Transverse colon (tissue), 4 donors: ENCODE measurements around the gene MPZL3. TPM values are rescaled to one million over a fixed set of nuclear protein-coding genes. Genes with fewer than 3 reads are reported as not detected.

Source experiments
- DNase-seq: peaks from one replicate; pipeline ENCODE4 v3.0.0-alpha.2; 2019
- H3K27ac ChIP-seq, 4 donors: fragments of 200-600 bp; sonication (generic); 2 replicates each; pipeline ENCODE4 v1.5.1; 2016 to 2018; ENCODE audit warnings: inconsistent platforms in 4 of 4
- H3K27me3 ChIP-seq: fragments of 200-600 bp; sonication (generic); 2 replicates; pipeline ENCODE4 v1.5.1; 2017; ENCODE audit warnings: inconsistent platforms
- H3K36me3 ChIP-seq, 4 donors: fragments of 200-600 bp; sonication (generic); 2 replicates each; pipeline ENCODE4 v1.5.1; 2017 to 2019; ENCODE audit warnings: inconsistent platforms in 4 of 4
- H3K4me1 ChIP-seq, 4 donors: fragments of 200-600 bp; sonication (generic); 2 replicates each; pipeline ENCODE4 v1.5.1; 2017 to 2020; ENCODE audit warnings: inconsistent platforms in 4 of 4
- H3K4me3 ChIP-seq, 4 donors: fragments of 200-600 bp; sonication (generic); 1 replicate in 1 of 4; 2 replicates in 3 of 4; pipeline versions ENCODE4 v1.5.1 to v1.6.1; 2017 to 2019; ENCODE audit warnings: inconsistent platforms in 4 of 4
- H3K9me3 ChIP-seq, 2 donors: fragments of 200-600 bp; sonication (generic); 2 replicates each; pipeline ENCODE4 v1.5.1; 2017 to 2019; ENCODE audit warnings: inconsistent platforms in 2 of 2
- CTCF ChIP-seq, 5 experiments: fragments of 200-600 bp in 3 of 5; fragments of 450-650 bp in 2 of 5; sonication (generic) in 3 of 5; IDR thresholded peaks; 1 replicate in 2 of 5; 2 replicates in 3 of 5; pipeline ENCODE4 v1.5.1; 2016 to 2017; ENCODE audit warnings: antibody characterized with exemption in 5 of 5, inconsistent platforms in 3 of 5, mild to moderate bottlenecking in 2 of 5, moderate library complexity in 1 of 5
- EP300 ChIP-seq: sonication (generic); formaldehyde crosslinking; IDR thresholded peaks from one replicate; pipeline ENCODE4 v1.6.1; 2017; ENCODE audit warnings: antibody characterized with exemption, low read depth
- POLR2A ChIP-seq: fragments of 450-650 bp; IDR thresholded peaks from one replicate; pipeline ENCODE4 v1.6.1; 2016; ENCODE audit warnings: antibody characterized with exemption, mild to moderate bottlenecking, moderate library complexity
- POLR2AphosphoS5 ChIP-seq, 3 donors: sonication (generic); formaldehyde crosslinking; IDR thresholded peaks; one replicate each; pipeline ENCODE4 v1.6.1; 2016; ENCODE audit warnings: antibody characterized with exemption in 3 of 3
- WGBS, 2 donors: methylation state at CpG; one replicate each; pipeline ENCODE4 v1.1.5; 2018; ENCODE audit warnings: low coverage in 1 of 2; 5-methylcytosine and 5-hydroxymethylcytosine counted together
- in situ Hi-C, 4 donors: fragments of 200-750 bp; cut with MboI; loops; one replicate each; pipeline versions ENCODE4 v1.15.0 to v1.15.1; 2017; ENCODE audit warnings: low sequenced_read_pairs in 3 of 4, low pct_ligation_motif_present in 1 of 4, low pct_unique_long_range_greater_than_20kb in 1 of 4
- intact Hi-C: fragments of 100-400 bp; cut with DNase I; formaldehyde crosslinking; loops from one replicate; pipeline ENCODE4 v1.15.1; 2023; ENCODE audit warnings: low total_unique reads
- total RNA-seq, 4 donors: library from RNA; depleted of rRNA; stranded (reverse); fragments of >200 nt; gene quantifications; one replicate each; pipeline ENCODE4 v1.1.0, GENCODE V29; 2016

The MPZL3 gene
- total RNA-seq, 4 donors from 2014 or later, result 2.4 to 15.2 (median 8.2) TPM

- WGBS, 2 donors, result 63 to 72% methylated on average over 2 of the region's 2 CpGs
- Histone ChIP-seq H3K9me3 (no peaks in the 10 kb centered on the region), H3K27me3 (peaks cover 5% of the 10 kb centered on the region), H3K4me3 (no peak overlapping the region), H3K4me1 (peaks cover 15 to 47% (median 34%) of the 10 kb centered on the region in 4 donors), H3K36me3 (no peaks in the 10 kb centered on the region), H3K27ac (peak overlapping the region; percentile 59 to 75 (median 63))
- TF ChIP-seq POLR2A (no peak), POLR2AphosphoS5 (IDR thresholded peaks at IDR 0.05) (no peak), CTCF (IDR thresholded peaks at IDR 0.05) (no peak), EP300 (no peak)
- in situ Hi-C loops, result no loop called here
- no peak for DNase-seq
- intact Hi-C loops, result no loop called here
Measured at GRCh38 chr11:118212781-118213191, 39.4 kb downstream of the MPZL3 start.

GRCh38 chr11:118212131-118212725 lies 39.9 kb downstream of the MPZL3 start:
- in situ Hi-C loops (no loop called here), intact Hi-C loops (no loop called here)
- no peak for DNase-seq
- peak overlapping the region; percentile 59 to 75 (median 63) for H3K27ac ChIP-seq
- H3K27me3 ChIP-seq, result peaks cover 5% of the 10 kb centered on the region
- no peaks in the 10 kb centered on the region for H3K36me3 ChIP-seq
- H3K4me3 ChIP-seq, result no peak overlapping the region
- H3K4me1 ChIP-seq, result peaks cover 15 to 52% (median 34%) of the 10 kb centered on the region in 4 donors
- H3K9me3 ChIP-seq, result no peaks in the 10 kb centered on the region
- TF ChIP-seq POLR2AphosphoS5 (IDR thresholded peaks at IDR 0.05), result no peak
- TF ChIP-seq CTCF (IDR thresholded peaks at IDR 0.05), result no peak
- TF ChIP-seq EP300, result no peak
- TF ChIP-seq POLR2A, result no peak
- 76 to 86% methylated on average over 4 to 7 of the region's 7 CpGs for WGBS, 2 donors

GRCh38 chr11:118211006-118211405 lies 41.2 kb downstream of the MPZL3 start:
- WGBS, 2 donors, result 40 to 62% methylated on average over 1 to 6 of the region's 6 CpGs
- H3K4me1 ChIP-seq, result peaks cover 15 to 64% (median 37%) of the 10 kb centered on the region in 4 donors
- H3K27ac ChIP-seq, result peak overlapping the region in 1 of 4 donors; percentile 1
- H3K27me3 ChIP-seq, result peaks cover 5% of the 10 kb centered on the region
- no peak overlapping the region for H3K4me3 ChIP-seq
- in situ Hi-C loops, result no loop called here
- TF ChIP-seq POLR2AphosphoS5 (IDR thresholded peaks at IDR 0.05) (no peak), EP300 (no peak), CTCF (IDR thresholded peaks at IDR 0.05) (no peak), POLR2A (no peak)
- H3K36me3 ChIP-seq, result no peaks in the 10 kb centered on the region
- H3K9me3 ChIP-seq, result no peaks in the 10 kb centered on the region
- intact Hi-C loops, result no loop called here
- no peak for DNase-seq

- no peaks in the 10 kb centered on the region for H3K9me3 ChIP-seq
- no peak for DNase-seq
- H3K4me3 ChIP-seq, result no peak overlapping the region
- H3K36me3 ChIP-seq, result no peaks in the 10 kb centered on the region
- WGBS, 2 donors, result 95% methylated on average over 7 of the region's 7 CpGs; no CpG with 5 or more reads in 1 of the 2 donors
- intact Hi-C loops, result no loop called here
- in situ Hi-C loops, result no loop called here
- no peak overlapping the region for H3K27ac ChIP-seq
- H3K27me3 ChIP-seq, result peaks cover under 1% of the 10 kb centered on the region
- TF ChIP-seq EP300, result no peak
- TF ChIP-seq POLR2AphosphoS5 (IDR thresholded peaks at IDR 0.05), result no peak
- TF ChIP-seq CTCF (IDR thresholded peaks at IDR 0.05), result no peak
- no peak for TF ChIP-seq POLR2A
- peaks cover 15 to 68% (median 37%) of the 10 kb centered on the region in 4 donors for H3K4me1 ChIP-seq
Measured at GRCh38 chr11:118210323-118210722, 41.8 kb downstream of the MPZL3 start.
